ENCODE measurements around the gene SMARCE1.

- TF ChIP-seq CTCF (conservative IDR thresholded peaks at IDR 0.05; ENCODE audit: low read length) (no peak), EZH2phosphoT487 (IDR thresholded peaks at IDR 0.05; ENCODE audit: borderline replicate concordance, low read depth, low read length) (no peak)
These were observed 49.7 kb upstream of the SMARCE1 start for GRCh38 chr17:40697297-40697696.
